GM10266 (cell line): ENCODE measurements around the gene TPBGL.

Experiments
- DNase-seq: peaks from one replicate; pipeline ENCODE4 v3.0.0; 2012; ENCODE audit errors: extremely low spot score
- CTCF ChIP-seq: IDR thresholded peaks from 2 replicates; pipeline ENCODE4 v1.5.1; 2012; ENCODE audit warnings: mild to moderate bottlenecking, low read depth; ENCODE audit not compliant: control insufficient read depth, insufficient read depth; ENCODE audit errors: missing control alignments

The TPBGL gene

GRCh38 chr11:75285776-75286360, 45.3 kb downstream of the TPBGL start:
- no peak for TF ChIP-seq CTCF

GRCh38 chr11:75286826-75287465, 46.4 kb downstream of the TPBGL start:
- no peak for TF ChIP-seq CTCF
- no peak for DNase-seq

More at GRCh38 chr11:75285776-75286360, 45.3 kb downstream of the TPBGL start:
- DNase-seq = no peak

- TF ChIP-seq CTCF = no peak
- DNase-seq = no peak
These were observed 47.0 kb downstream of the TPBGL start for GRCh38 chr11:75287579-75287978.

DNA sequence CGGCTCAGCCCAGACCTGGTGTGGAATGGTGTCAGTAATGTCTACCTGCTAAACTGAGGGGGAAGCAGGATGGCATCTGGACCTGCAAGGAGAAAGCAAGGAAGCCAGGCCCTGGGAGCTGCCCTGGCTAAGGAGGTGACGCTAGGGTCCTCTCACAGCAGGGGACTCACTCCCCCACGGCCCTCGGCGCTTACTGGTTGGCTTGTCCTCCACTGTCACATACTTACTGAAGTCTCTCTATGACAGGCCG, 48.9 kb downstream of the TPBGL start:
- DNase-seq = no peak
- TF ChIP-seq CTCF = no peak

DNA sequence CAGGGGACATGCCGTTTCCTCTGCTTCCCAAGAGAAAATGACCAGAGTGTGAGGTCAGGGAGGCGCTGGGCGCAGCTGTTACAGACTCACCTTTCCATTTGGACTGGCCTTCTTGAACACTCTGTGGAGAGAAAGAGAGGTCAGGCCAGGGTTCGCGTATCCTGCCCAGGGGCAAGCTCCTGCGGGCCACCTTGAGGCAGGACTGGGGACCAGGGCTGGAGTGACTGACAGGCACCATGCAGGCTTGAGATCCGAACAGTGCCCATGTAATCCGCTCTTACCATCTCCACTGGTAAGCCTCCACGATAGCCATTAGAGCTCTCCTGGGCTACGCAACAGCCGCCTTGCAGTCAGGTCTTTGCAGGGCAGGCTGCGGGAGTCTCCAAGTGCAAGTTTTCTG, 49.3 kb downstream of the TPBGL start:
- no peak for DNase-seq
- no peak for TF ChIP-seq CTCF

GRCh38 chr11:75291741-75292140, 51.2 kb downstream of the TPBGL start:
- no peak for TF ChIP-seq CTCF

GRCh38 chr11:75292943-75293342, 52.4 kb downstream of the TPBGL start:
- no peak for TF ChIP-seq CTCF
- DNase-seq = no peak

More at GRCh38 chr11:75291741-75292140, 51.2 kb downstream of the TPBGL start:
- DNase-seq = no peak
